ENCODE data around the gene APOBEC4. TPM values are rescaled to one million over a fixed set of nuclear protein-coding genes. Genes with fewer than 3 reads are reported as not detected.
A peak's percentile ranks its signal among the peaks of the same experiment; 100 is the strongest.

The APOBEC4 gene, protein sequence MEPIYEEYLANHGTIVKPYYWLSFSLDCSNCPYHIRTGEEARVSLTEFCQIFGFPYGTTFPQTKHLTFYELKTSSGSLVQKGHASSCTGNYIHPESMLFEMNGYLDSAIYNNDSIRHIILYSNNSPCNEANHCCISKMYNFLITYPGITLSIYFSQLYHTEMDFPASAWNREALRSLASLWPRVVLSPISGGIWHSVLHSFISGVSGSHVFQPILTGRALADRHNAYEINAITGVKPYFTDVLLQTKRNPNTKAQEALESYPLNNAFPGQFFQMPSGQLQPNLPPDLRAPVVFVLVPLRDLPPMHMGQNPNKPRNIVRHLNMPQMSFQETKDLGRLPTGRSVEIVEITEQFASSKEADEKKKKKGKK
- total RNA-seq (2014; rRNA removed; shearing (Covaris generic)): not detected in 2 replicates

DNA sequence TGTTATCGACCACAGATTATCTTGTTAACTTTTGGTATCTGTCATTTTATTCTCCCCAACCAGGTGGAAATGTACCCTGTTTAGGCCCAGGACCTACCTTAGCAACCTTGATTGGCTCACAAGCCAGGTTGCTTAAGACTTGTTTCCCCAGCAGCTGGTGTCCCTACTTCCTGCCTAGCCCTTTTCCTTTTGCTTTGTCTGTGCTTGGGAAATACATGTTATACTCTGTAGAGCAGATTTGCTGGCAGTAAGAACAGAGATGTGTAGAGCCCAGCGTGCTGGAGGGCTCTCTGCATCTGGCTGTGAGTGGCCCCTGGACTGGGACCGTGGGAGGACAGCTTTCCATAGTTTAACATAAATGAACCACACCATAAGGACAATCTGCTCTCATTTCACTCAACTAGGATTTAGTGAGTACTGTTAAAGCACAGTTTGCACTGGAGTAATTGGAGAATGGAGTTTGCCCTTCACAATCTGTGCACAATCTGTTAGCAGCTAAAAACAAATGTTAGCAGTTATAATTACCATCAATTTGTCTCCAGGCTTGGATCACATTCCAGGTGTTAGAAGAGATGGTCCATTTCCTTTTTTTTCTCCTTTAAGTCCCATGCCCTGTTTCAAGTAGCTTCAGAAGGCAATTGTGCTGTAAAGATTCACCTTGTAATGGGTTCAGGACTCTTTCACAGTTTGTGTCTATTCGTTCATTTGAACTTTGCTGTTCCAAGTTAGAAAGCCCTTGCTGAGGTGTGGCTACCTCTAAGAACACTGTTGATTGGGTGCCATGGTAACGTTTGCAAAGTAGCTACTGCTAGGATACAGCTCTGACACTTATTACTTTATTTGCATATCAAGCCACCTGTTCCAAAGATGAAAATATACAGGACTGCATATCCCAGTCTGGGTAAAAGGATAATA, at the start of gene APOBEC4:
APOBEC4 (minus strand) TSS at position 770 of the 915 bp plus-strand sequence. CDS start 4,535 bp downstream, outside the sequence.
- Histone ChIP-seq H3K27ac (no peak within 1 kb of the TSS), H3K9me3 (replicated peaks) (no peaks in the 10 kb centered on the region), H3K36me3 (no peaks in the 10 kb centered on the region), H3K4me3 (no peak within 1 kb of the TSS), H3K4me1 (replicated peaks) (peaks cover 2% of the 10 kb centered on the region; the same call in 1 of the 2 replicates), H3K27me3 (replicated peaks) (no peaks in the 10 kb centered on the region)
- DNase-seq (ENCODE audit: low read depth in 1 of 2, low spot score in 2 of 2): no peak

DNA sequence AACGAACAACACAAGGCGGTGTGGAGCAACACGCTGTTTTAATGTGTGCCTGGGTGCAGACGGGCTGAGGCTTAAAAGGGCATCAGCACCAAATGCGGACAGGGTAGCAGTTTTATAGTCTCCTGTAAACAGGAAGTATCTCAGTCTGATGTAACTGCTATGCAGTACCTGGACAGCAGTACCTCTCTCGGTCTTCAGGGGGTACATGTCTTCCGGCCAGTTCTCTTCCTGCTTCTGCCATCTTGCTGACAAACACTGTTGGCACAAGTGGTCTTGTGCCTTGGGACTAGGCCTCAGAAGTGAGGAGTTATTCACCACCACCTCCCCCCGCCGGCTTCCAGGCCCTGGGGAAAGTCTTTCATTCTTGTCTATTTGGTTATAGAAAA, 49.7 kb upstream of the APOBEC4 start:
- H3K27ac ChIP-seq: peak overlapping the region; percentile 38
- H3K4me1 ChIP-seq (replicated peaks): peaks cover 39% of the 10 kb centered on the region
- H3K4me3 ChIP-seq: no peak overlapping the region
- no peaks in the 10 kb centered on the region for H3K36me3 ChIP-seq
- no peaks in the 10 kb centered on the region for H3K9me3 ChIP-seq (replicated peaks)
- H3K27me3 ChIP-seq (replicated peaks): no peaks in the 10 kb centered on the region
- no peak for DNase-seq (ENCODE audit: low read depth in 1 of 2, low spot score in 2 of 2)

DNA sequence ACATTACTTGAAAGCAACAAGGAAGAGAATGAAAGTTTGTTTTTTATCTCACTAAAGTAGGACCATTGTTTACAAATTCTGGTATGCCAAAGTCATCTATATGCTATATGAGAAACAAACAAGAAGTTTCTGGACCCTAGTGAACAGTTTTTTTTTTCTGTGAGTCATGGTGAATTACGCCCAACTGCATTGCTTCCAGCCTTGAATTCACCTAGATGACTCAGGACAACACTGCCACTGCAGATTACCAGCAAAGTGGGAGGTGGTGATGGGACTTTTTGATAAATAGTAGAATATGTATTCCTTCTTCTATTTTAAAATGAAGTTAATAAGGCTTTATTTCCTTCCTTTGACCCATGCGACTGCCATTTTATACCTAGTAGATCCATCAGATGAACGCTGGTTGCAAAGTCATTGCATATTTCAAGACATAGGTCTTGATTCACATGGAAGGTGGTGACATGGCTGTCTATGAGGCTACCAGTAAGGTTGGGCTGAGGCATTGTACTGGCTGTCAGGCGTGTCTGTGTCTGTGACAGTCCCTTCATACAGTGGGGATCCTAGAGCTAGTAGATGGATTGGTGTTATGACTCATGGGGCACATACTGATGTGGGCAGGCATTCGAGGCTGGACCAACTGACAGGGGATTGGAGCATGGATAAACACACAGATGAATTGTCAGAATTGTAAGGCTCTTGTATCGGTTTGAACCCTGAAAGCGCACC, 49.1 kb upstream of the APOBEC4 start:
- H3K36me3 ChIP-seq: no peaks in the 10 kb centered on the region
- H3K27me3 ChIP-seq (replicated peaks): no peaks in the 10 kb centered on the region
- peak overlapping the region; percentile 38 for H3K27ac ChIP-seq
- no peak overlapping the region for H3K4me3 ChIP-seq
- DNase-seq (ENCODE audit: low read depth in 1 of 2, low spot score in 2 of 2): peak in 1 of 2 experiments; percentile 69
- H3K9me3 ChIP-seq (replicated peaks): no peaks in the 10 kb centered on the region
- peaks cover 39% of the 10 kb centered on the region for H3K4me1 ChIP-seq (replicated peaks)

DNA sequence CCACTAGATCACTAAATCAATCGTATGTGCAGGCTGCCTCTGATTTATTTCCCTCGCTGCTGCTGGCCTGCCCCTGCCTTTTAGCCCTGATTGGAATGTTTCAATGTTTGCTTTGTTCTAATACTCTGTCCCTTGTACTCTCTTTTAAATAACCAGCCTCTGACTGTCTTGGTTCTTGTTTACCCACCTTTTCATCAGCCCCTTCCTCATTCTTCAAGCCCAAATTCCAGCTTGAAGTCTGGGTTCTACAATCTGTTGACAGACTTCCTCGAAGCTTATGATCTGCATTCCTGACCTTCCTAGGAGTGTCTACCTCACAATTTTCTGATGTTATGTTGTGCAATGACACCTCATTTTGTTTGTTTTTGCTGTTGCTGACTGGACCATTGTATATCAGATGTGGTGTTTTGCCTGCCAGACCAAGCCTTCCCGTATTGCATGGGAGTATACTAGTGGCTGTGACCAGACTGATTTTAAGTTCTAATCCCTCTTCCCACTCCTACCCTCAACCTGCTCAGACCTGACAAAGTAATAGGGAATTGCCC, 46.6 kb upstream of the APOBEC4 start:
- no peaks in the 10 kb centered on the region for H3K9me3 ChIP-seq (replicated peaks)
- peaks cover 39% of the 10 kb centered on the region for H3K4me1 ChIP-seq (replicated peaks)
- H3K4me3 ChIP-seq: no peak overlapping the region
- H3K27ac ChIP-seq: peak overlapping the region; percentile 54
- no peaks in the 10 kb centered on the region for H3K27me3 ChIP-seq (replicated peaks)
- H3K36me3 ChIP-seq: no peaks in the 10 kb centered on the region
- peak; percentile 64 to 83 for DNase-seq (ENCODE audit: low read depth in 1 of 2, low spot score in 2 of 2)

DNA sequence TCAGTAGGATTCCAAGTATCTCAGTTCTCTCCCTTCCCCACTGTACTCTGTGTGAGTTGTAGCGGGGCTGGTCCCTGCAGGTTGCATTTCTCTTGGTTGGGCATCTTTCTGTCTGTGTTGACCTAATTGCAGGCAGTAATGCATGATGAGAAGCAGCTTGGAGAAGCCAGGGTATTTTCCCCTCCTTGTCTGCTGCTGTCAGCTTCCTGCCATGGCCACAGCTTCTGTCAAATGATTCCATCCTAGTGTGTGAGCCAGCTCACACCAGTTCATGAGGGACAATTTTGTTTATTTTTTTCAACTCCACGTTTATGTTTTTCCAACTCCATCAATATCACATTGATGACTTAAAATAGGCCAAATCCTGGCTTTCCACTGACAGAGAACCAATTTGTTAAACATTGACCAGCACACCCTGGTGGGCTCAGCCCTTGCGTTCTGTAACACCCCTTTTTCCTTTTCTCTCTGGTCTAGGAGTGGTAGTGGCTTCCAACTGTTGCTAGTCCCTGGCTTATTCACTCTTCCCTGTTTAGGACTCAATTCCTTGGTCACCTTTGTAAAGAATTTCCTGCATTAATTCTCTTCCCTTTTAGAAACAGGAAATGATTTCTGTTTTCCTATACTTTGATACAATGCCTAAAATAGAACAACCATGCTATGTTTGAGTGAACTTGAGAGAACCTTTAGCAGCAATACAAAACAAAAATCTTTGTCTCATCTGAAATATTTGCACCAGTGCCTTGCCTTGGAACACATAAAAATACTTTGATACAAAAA, 44.9 kb upstream of the APOBEC4 start:
- DNase-seq (ENCODE audit: low read depth in 1 of 2, low spot score in 2 of 2): no peak
- Histone ChIP-seq H3K27me3 (replicated peaks) (no peaks in the 10 kb centered on the region), H3K9me3 (replicated peaks) (no peaks in the 10 kb centered on the region), H3K4me1 (replicated peaks) (peaks cover 38% of the 10 kb centered on the region), H3K4me3 (no peak overlapping the region), H3K36me3 (no peaks in the 10 kb centered on the region), H3K27ac (no peak overlapping the region)

DNA sequence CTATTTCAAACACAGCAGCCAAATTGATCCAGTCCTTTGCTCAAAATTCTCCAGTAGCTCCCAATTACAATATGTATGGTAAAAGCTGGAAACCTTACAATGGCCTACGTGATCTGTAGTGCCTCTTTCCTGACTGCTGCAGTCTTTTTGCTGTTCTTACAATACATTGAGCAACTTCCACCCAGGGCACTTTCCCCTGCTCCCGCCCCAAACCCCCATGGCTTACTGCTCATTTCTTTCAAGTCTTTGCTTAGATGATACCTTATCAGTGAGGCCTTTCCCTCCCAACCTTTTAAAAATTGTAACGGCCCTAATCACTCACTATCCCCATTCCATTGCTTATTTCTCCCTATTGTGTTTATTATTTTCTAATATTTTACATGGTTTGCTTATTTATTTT, 43.9 kb upstream of the APOBEC4 start:
- no peaks in the 10 kb centered on the region for H3K27me3 ChIP-seq (replicated peaks)
- peaks cover 28% of the 10 kb centered on the region for H3K4me1 ChIP-seq (replicated peaks)
- H3K9me3 ChIP-seq (replicated peaks): no peaks in the 10 kb centered on the region
- no peak for DNase-seq (ENCODE audit: low read depth in 1 of 2, low spot score in 2 of 2)
- no peak overlapping the region for H3K27ac ChIP-seq
- no peak overlapping the region for H3K4me3 ChIP-seq
- no peaks in the 10 kb centered on the region for H3K36me3 ChIP-seq

DNA sequence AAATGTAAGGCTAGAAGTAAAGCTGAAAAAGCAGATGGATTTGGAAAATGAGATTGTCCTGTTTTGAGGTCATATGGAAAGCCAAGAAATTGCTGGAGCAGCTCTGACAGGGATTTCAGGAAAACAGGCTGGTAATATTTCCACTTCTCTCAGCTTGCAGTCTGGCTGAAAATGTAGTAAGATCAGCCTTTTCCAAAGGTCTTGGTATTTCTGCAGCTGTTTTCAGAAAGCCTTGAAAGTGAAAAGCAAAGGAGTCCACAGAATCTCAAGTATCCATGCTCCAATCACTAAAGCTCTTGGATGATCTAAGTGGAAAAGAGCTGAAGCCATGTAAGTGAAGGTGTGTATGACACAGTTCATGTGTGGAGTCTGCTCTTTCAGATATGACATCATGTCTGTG, 41.6 kb upstream of the APOBEC4 start:
- H3K9me3 ChIP-seq (replicated peaks): no peaks in the 10 kb centered on the region
- H3K36me3 ChIP-seq: no peaks in the 10 kb centered on the region
- no peaks in the 10 kb centered on the region for H3K27me3 ChIP-seq (replicated peaks)
- H3K4me1 ChIP-seq (replicated peaks): peaks cover 11% of the 10 kb centered on the region
- H3K4me3 ChIP-seq: no peak overlapping the region
- DNase-seq (ENCODE audit: low read depth in 1 of 2, low spot score in 2 of 2): no peak
- H3K27ac ChIP-seq: no peak overlapping the region

DNA sequence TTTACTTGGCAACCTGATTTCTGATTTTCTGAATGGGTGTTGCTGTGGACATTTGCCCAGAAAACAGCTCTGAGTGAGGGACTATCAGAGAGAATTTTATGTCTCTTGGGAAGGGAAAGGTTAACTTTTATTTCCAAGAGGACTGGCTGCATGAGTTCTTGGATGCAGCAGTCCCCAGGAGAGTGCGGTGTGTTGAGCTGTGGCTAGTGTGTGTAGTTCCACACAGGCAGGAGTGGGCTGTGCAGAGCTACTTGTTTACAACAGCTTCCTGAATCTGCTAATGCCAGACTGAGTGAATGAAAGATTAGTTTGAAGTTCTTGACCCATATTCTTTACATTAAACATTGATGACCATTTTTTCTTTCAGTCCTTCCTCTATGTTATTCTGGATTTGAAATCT, 41.0 kb upstream of the APOBEC4 start:
- H3K27me3 ChIP-seq (replicated peaks): no peaks in the 10 kb centered on the region
- no peak overlapping the region for H3K4me3 ChIP-seq
- H3K9me3 ChIP-seq (replicated peaks): no peaks in the 10 kb centered on the region
- no peaks in the 10 kb centered on the region for H3K36me3 ChIP-seq
- no peak overlapping the region for H3K27ac ChIP-seq
- DNase-seq (ENCODE audit: low read depth in 1 of 2, low spot score in 2 of 2): no peak
- H3K4me1 ChIP-seq (replicated peaks): peaks cover 4% of the 10 kb centered on the region

DNA sequence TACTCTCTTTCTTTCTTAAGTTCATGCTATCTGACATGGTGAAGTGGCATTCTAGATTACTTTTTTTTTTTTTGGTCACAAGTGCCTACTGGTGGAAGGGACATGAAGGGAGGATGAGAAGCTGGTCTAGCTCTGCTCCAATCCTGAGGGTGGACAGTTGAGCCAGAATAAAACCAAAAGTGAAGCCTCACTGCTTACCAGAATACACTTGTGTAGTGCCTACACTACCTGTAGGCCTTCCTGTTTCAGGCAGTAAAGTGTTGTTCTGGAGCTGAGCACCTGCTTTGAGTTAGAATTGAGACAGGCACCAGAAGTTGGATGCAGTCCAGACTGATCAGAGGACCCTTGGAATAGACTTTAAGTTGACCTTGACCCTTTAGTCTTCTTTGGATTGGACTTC, 40.4 kb upstream of the APOBEC4 start:
- H3K36me3 ChIP-seq: no peaks in the 10 kb centered on the region
- no peak overlapping the region for H3K4me3 ChIP-seq
- no peaks in the 10 kb centered on the region for H3K9me3 ChIP-seq (replicated peaks)
- no peaks in the 10 kb centered on the region for H3K4me1 ChIP-seq (replicated peaks)
- no peaks in the 10 kb centered on the region for H3K27me3 ChIP-seq (replicated peaks)
- no peak overlapping the region for H3K27ac ChIP-seq
- DNase-seq (ENCODE audit: low read depth in 1 of 2, low spot score in 2 of 2): no peak

DNA sequence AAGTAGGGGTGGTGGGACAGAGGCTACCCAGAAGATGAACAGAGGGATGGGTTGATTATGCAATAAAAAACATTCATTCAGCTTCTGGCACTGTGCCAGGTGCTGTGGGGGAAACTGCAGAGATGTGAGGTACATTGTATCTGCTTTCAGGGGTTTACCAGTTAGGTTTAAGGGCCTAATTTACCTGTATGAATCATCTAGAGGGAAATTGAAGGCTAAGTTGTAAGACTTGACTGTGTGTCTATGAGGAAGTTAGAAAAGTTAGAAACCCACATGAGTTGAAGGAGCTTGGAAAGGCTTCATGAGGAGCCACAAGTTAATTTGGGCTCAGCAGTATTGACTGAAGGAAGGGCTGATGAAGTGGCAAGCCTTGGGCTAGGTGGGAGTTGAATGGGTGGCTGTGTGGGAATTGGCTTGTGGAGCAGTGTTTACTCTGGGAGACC, 36.7 kb upstream of the APOBEC4 start:
- Histone ChIP-seq H3K27me3 (replicated peaks) (no peaks in the 10 kb centered on the region), H3K4me3 (no peak overlapping the region), H3K4me1 (replicated peaks) (no peaks in the 10 kb centered on the region), H3K9me3 (replicated peaks) (no peaks in the 10 kb centered on the region), H3K27ac (no peak overlapping the region), H3K36me3 (no peaks in the 10 kb centered on the region)
- no peak for DNase-seq (ENCODE audit: low read depth in 1 of 2, low spot score in 2 of 2)

DNA sequence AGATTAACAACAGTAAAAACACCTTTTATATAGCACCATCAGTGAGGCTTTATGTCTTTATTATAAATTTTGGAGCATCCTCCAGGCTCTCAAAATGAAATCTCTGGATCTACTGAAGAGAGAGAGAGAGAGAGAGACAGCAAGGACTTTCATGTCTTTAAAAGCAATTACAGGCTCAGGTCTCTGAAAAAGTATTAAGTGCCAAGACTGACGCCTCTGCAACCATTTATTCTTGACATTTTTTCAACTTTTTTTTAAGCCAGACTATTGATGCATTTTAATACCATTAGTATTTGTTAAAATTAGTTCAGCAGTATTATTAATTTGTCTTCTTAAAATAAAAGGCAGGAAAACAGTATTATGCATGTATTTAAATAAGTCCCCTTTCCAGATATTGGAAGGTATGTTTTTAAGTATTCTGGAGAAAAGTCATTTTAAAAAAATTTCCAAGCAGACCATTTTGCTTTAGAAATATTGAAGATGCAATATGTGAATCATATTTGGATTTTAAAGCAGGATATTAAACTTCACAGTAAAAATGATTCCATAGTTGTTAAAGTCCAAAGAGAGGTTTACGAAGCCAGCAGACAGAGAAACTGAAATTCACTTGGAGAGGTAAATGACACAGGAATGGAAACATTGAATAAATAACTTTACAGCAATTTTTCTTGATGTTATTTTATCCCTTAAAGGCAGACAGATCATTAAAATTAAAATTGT, 35.4 kb upstream of the APOBEC4 start:
- Histone ChIP-seq H3K4me1 (replicated peaks) (no peaks in the 10 kb centered on the region), H3K9me3 (replicated peaks) (no peaks in the 10 kb centered on the region), H3K4me3 (no peak overlapping the region), H3K27ac (no peak overlapping the region), H3K27me3 (replicated peaks) (no peaks in the 10 kb centered on the region), H3K36me3 (no peaks in the 10 kb centered on the region)
- DNase-seq (ENCODE audit: low read depth in 1 of 2, low spot score in 2 of 2): no peak

DNA sequence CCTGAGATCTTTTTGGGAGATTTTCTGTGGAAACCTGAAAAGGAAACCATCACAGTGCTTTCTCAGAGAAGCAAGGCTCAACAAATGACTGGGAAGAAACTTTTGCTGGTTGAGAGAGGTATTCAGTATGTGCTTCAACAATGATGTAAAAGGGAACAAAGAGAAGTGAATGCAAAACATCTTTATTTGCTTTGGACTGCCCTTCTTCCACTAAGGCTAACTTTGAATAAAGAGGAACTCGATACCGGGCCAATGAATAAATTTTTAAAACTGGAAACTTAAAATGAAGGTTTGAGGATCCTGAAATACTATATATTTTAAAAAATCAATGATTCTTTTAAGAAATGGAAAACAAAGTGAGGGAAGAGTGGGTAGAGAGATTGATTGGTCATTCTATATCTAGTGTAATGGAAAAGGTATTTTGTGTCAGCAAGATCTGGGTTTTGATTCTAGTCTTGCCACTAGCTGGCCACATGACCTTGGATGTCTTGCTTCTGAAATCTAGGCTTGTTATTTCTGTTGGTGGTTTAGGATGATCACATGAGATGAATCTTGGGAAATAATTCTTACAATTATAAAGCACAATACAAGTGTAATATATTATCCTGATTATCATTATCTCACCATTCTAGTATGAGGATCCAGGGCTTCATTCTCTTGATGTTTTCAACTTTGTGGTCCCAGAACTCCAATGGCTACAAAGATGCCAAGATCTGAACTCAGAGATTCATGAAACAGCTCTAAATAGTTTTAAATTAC, 34.6 kb upstream of the APOBEC4 start:
- no peak for DNase-seq (ENCODE audit: low read depth in 1 of 2, low spot score in 2 of 2)
- no peak overlapping the region for H3K4me3 ChIP-seq
- H3K9me3 ChIP-seq (replicated peaks): no peaks in the 10 kb centered on the region
- H3K36me3 ChIP-seq: no peaks in the 10 kb centered on the region
- no peaks in the 10 kb centered on the region for H3K4me1 ChIP-seq (replicated peaks)
- no peaks in the 10 kb centered on the region for H3K27me3 ChIP-seq (replicated peaks)
- no peak overlapping the region for H3K27ac ChIP-seq
